HepG2 (cell line): ENCODE measurements around the gene DSCAML1. TPM values are rescaled to one million over a fixed set of nuclear protein-coding genes. Genes with fewer than 3 reads are reported as not detected.
A peak's percentile ranks its signal among the peaks of the same experiment; 100 is the strongest.

Experiments
- ATM ChIP-seq: fragments of 450-650 bp; IDR thresholded peaks from 2 replicates; pipeline ENCODE4 v1.7.1; 2017; ENCODE audit warnings: mild to moderate bottlenecking, borderline replicate concordance
- ATRX ChIP-seq: sonication (generic); formaldehyde crosslinking; IDR thresholded peaks from 2 replicates; pipeline ENCODE4 v1.4.0; 2020; ENCODE audit warnings: missing genetic modification reagents, borderline replicate concordance
- DMAP1 ChIP-seq: IDR thresholded peaks from 2 replicates; pipeline ENCODE4 v1.6.1; 2016
- ERF ChIP-seq: IDR thresholded peaks from 2 replicates; pipeline ENCODE4 v1.6.1; 2018; ENCODE audit warnings: missing biosample characterization, missing genetic modification reagents
- GABPB1 ChIP-seq: IDR thresholded peaks from 2 replicates; pipeline ENCODE4 v1.6.1; 2016; ENCODE audit warnings: mild to moderate bottlenecking, missing genetic modification reagents, moderate library complexity, missing compliant biosample characterization
- IKZF5 ChIP-seq: IDR thresholded peaks from 2 replicates; pipeline ENCODE4 v1.6.1; 2018; ENCODE audit warnings: missing genetic modification reagents, mild to moderate bottlenecking, missing compliant biosample characterization
- NFRKB ChIP-seq: fragments of 450-650 bp; IDR thresholded peaks from 2 replicates; pipeline ENCODE4 v1.6.1; 2017
- RBFOX2 ChIP-seq: fragments of 200-400 bp; formaldehyde crosslinking; IDR thresholded peaks from 2 replicates; pipeline ENCODE4 v1.6.1; 2017; ENCODE audit warnings: low read depth, mild to moderate bottlenecking, low read length
- SOX6 ChIP-seq, 2 experiments: fragments of 450-650 bp in 1 of 2; sonication (generic) in 1 of 2; formaldehyde crosslinking in 1 of 2; IDR thresholded peaks; 2 replicates each; pipeline versions ENCODE4 v1.4.0 to v1.6.1; 2017 to 2020; ENCODE audit warnings: antibody characterized with exemption in 1 of 2, mild to moderate bottlenecking in 1 of 2, missing genetic modification reagents in 1 of 2
- SRY ChIP-seq: sonication (generic); formaldehyde crosslinking; IDR thresholded peaks from 2 replicates; pipeline ENCODE4 v1.8.0; 2022; ENCODE audit warnings: mild to moderate bottlenecking, missing genetic modification reagents
- STAT5B ChIP-seq: sonication (generic); formaldehyde crosslinking; IDR thresholded peaks from 2 replicates; pipeline ENCODE4 v1.4.0; 2020; ENCODE audit warnings: missing genetic modification reagents
- TOE1 ChIP-seq: sonication (generic); formaldehyde crosslinking; IDR thresholded peaks from 2 replicates; pipeline ENCODE4 v1.4.0; 2020; ENCODE audit warnings: mild to moderate bottlenecking, missing genetic modification reagents
- ZEB1 ChIP-seq: IDR thresholded peaks from 2 replicates; pipeline ENCODE4 v1.6.1; 2012; ENCODE audit warnings: mild to moderate bottlenecking, low read depth, inconsistent platforms; ENCODE audit not compliant: insufficient replicate concordance
- ZFP62 ChIP-seq: sonication (generic); formaldehyde crosslinking; IDR thresholded peaks from 2 replicates; pipeline ENCODE4 v1.4.0; 2020; ENCODE audit warnings: missing genetic modification reagents
- ZNF12 ChIP-seq: sonication (generic); formaldehyde crosslinking; IDR thresholded peaks from 2 replicates; pipeline ENCODE4 v1.5.0; 2020; ENCODE audit warnings: missing genetic modification reagents
- ZNF281 ChIP-seq: sonication (generic); formaldehyde crosslinking; IDR thresholded peaks from 2 replicates; pipeline ENCODE4 v1.4.0; 2020; ENCODE audit warnings: missing genetic modification reagents, borderline replicate concordance
- ZNF331 ChIP-seq: sonication (generic); formaldehyde crosslinking; IDR thresholded peaks from 2 replicates; pipeline ENCODE4 v1.4.0; 2020; ENCODE audit warnings: missing genetic modification reagents
- ZNF441 ChIP-seq: sonication (generic); formaldehyde crosslinking; IDR thresholded peaks from 2 replicates; pipeline ENCODE4 v1.7.0; 2021; ENCODE audit warnings: missing genetic modification reagents, borderline replicate concordance
- ZNF530 ChIP-seq: sonication (generic); formaldehyde crosslinking; IDR thresholded peaks from 2 replicates; pipeline ENCODE4 v1.5.0; 2020; ENCODE audit warnings: low read depth, mild to moderate bottlenecking, missing genetic modification reagents
- ZNF556 ChIP-seq: sonication (generic); formaldehyde crosslinking; IDR thresholded peaks from 2 replicates; pipeline ENCODE4 v1.4.0; 2020; ENCODE audit warnings: mild to moderate bottlenecking, missing genetic modification reagents, borderline replicate concordance
- ZNF619 ChIP-seq: sonication (generic); formaldehyde crosslinking; IDR thresholded peaks from 2 replicates; pipeline ENCODE4 v1.4.0; 2020; ENCODE audit warnings: mild to moderate bottlenecking, missing genetic modification reagents
- polyA plus RNA-seq, 8 experiments: library from polyadenylated mRNA; depleted of rRNA in 3 of 8; stranded (reverse) in 7 of 8; unstranded in 1 of 8; fragments of >200 nt; fragmentation: Illumina TruSeq in 4 of 8; extraction: Trizol in 4 of 8; gene quantifications; 2 replicates each; pipeline versions ENCODE4 v1.2.1 to v1.2.3, GENCODE V29; 2011 to 2016; ENCODE audit warnings: low read depth in 4 of 8, missing spikeins in 1 of 8, mixed read lengths in 1 of 8; ENCODE audit not compliant: insufficient read depth in 1 of 8
- total RNA-seq, 5 experiments: library from RNA; depleted of rRNA; stranded (reverse); fragments of >200 nt; fragmentation: Illumina TruSeq; extraction: Trizol; gene quantifications; 2 replicates each; pipeline ENCODE4 v1.2.3, GENCODE V29; 2016; ENCODE audit warnings: low read depth in 1 of 5
- TF ChIP-seq, protein P1 (sequence below): sonication (generic); formaldehyde crosslinking; IDR thresholded peaks from 2 replicates; pipeline ENCODE4 v1.4.0; 2020; ENCODE audit warnings: missing genetic modification reagents, borderline replicate concordance
- TF ChIP-seq, protein P2 (sequence below): sonication (generic); formaldehyde crosslinking; IDR thresholded peaks from 2 replicates; pipeline ENCODE4 v1.8.0; 2022; ENCODE audit warnings: mild to moderate bottlenecking, missing genetic modification reagents, moderate library complexity

The DSCAML1 gene
- total and polyA plus RNA-seq, 2 of the 13 experiments (the other 11 are each of a cell fraction or from before 2014, with no cell fraction given), result 0.29 to 0.40 TPM

- TF ChIP-seq IKZF5 (CRISPR knock-in tag), result peak; percentile 85; the same call in 1 of the 2 replicates
- no peak for TF ChIP-seq ZNF619 (CRISPR knock-in tag)
- no peak for TF ChIP-seq ATM
- peak; percentile 40; the same call in 1 of the 2 replicates for TF ChIP-seq GABPB1 (CRISPR knock-in tag)
- TF ChIP-seq, protein P1, sequence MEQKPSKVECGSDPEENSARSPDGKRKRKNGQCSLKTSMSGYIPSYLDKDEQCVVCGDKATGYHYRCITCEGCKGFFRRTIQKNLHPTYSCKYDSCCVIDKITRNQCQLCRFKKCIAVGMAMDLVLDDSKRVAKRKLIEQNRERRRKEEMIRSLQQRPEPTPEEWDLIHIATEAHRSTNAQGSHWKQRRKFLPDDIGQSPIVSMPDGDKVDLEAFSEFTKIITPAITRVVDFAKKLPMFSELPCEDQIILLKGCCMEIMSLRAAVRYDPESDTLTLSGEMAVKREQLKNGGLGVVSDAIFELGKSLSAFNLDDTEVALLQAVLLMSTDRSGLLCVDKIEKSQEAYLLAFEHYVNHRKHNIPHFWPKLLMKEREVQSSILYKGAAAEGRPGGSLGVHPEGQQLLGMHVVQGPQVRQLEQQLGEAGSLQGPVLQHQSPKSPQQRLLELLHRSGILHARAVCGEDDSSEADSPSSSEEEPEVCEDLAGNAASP (CRISPR knock-in tag), result peak; percentile 98
- no peak for TF ChIP-seq STAT5B (CRISPR knock-in tag)
- no peak for TF ChIP-seq ZNF530 (CRISPR knock-in tag)
- no peak for TF ChIP-seq NFRKB
- TF ChIP-seq TOE1 (CRISPR knock-in tag), result peak; percentile 73; the same call in 1 of the 2 replicates
- TF ChIP-seq ERF, result peak; percentile 80; the same call in 1 of the 2 replicates
- TF ChIP-seq RBFOX2, result no peak
- no peak for TF ChIP-seq ZEB1
- no peak for TF ChIP-seq ZFP62 (CRISPR knock-in tag)
- TF ChIP-seq ZNF281 (CRISPR knock-in tag), result peak; percentile 58; the same call in 1 of the 2 replicates
- TF ChIP-seq ZNF331 (CRISPR knock-in tag), result peak; percentile 82; the same call in 1 of the 2 replicates
- TF ChIP-seq ZNF556, result no peak; the same call in 1 of the 2 replicates
- no peak for TF ChIP-seq ATRX (CRISPR knock-in tag)
- TF ChIP-seq ZNF441 (CRISPR knock-in tag), result no peak; the same call in 1 of the 2 replicates
- TF ChIP-seq SOX6 (IDR thresholded peaks at IDR 0.05), result no peak
- TF ChIP-seq SOX6 (CRISPR knock-in tag; IDR thresholded peaks at IDR 0.05), result peak; percentile 92
- TF ChIP-seq SRY, result no peak
- TF ChIP-seq ZNF12, result no peak; the same call in 1 of the 2 replicates
- TF ChIP-seq, protein P2, sequence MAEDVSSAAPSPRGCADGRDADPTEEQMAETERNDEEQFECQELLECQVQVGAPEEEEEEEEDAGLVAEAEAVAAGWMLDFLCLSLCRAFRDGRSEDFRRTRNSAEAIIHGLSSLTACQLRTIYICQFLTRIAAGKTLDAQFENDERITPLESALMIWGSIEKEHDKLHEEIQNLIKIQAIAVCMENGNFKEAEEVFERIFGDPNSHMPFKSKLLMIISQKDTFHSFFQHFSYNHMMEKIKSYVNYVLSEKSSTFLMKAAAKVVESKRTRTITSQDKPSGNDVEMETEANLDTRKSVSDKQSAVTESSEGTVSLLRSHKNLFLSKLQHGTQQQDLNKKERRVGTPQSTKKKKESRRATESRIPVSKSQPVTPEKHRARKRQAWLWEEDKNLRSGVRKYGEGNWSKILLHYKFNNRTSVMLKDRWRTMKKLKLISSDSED (CRISPR knock-in tag), result no peak
- no peak for TF ChIP-seq DMAP1 (CRISPR knock-in tag)
Measured at GRCh38 chr11:117748771-117749540, 48.1 kb downstream of the DSCAML1 start (continued).
